8988T (cell line): ENCODE data around the gene WDFY1.
A peak's percentile ranks its signal among the peaks of the same experiment; 100 is the strongest.

Experiments
- DNase-seq: peaks from one replicate; pipeline ENCODE4 v3.0.0; 2011

Gene WDFY1

DNA sequence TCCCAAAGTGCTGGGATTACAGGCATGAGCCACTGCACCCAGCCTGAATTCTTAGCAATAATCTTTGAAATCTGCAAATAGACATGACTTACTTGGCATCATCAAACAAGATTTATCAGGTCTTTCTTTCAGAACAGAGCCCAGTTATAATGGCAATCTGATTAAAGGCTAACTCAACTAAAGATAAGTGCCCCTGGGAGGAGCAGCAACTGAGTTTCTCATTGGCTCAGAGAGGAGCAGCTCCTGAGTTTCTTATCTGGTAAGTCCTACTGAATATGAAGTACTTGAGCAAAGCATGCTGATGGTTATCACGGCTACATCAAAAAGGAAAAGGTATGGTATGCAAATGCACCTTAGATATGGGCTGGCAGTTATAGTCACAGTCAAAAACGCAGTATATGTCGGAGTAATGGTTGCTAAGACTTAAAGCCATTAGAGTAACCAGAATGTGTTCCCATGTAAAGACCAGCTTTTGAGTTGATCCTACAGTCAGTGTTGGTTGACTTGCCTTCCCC lies 92.8 kb downstream of the WDFY1 start:
- DNase-seq = no peak

DNA sequence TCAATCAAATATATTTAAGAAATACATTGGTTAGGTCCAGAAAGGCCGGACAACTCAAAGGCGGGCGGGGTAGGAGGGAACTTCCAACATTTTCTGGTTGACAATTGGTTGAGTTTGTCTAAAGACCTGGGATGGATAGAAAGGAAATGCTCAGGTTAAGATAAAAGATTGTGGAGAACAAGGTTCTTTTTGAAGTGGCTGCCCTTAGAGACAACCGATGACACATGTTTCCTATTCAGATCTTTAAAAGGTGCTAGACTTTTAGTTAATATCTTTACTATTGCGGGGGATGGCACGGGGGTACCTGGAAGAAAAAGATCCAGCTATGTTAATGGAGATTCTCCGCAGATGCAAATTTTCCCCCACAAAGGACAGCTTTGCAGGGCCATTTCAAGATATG lies 97.7 kb downstream of the WDFY1 start:
- no peak for DNase-seq

DNA sequence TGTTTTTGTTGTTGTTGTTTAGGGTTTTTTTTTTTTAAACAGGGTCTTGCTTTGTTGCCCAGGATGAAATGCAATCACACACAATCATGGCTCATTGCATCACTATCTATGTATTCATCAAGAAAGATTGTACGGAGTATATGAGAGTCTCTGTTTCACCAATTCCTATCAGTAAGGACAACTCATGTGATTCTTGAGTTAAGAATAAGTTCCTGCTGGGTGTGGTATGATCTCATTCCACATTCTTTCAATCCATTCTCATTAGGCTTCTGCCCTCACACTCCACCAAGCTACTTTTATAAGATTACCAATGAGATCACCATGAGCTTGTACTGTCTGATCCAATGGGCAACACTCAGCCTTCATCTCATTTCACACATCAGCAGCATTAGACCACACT lies 98.6 kb downstream of the WDFY1 start:
- no peak for DNase-seq

DNA sequence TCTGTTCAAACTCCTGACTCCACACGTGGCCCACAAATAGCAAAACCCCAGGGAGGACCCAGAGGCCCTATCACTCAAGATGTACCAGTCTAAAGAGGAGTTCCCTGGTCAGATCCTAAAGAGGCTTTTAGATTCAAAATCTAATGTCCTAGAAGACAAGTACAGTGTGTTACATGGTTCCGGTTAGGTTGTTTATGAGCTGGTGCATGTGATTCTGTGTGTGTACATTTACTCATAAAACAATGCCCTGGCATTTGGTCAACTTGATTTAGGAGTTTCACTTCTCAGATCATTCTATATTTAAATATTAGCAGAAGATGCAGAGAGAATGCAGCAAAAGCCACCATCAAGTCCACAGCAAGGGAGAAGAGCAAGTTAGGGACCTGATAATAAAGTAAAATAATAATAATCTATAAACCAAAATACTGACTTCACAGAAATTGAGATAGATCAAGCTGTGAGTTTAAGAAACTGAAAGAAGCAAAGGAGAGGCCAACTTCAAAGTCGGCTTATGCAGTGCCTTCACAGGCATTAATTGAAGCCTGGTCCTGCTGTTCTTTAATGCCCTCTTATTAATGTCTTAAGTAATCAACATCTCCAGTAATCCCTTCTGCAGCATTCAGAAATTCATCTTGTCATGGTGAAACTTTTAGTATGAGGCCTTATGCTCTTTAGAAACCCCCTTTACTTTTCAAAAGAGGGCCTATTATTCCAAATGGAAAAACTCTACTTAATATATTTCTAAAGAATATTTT lies 103.5 kb downstream of the WDFY1 start:
- DNase-seq = no peak

DNA sequence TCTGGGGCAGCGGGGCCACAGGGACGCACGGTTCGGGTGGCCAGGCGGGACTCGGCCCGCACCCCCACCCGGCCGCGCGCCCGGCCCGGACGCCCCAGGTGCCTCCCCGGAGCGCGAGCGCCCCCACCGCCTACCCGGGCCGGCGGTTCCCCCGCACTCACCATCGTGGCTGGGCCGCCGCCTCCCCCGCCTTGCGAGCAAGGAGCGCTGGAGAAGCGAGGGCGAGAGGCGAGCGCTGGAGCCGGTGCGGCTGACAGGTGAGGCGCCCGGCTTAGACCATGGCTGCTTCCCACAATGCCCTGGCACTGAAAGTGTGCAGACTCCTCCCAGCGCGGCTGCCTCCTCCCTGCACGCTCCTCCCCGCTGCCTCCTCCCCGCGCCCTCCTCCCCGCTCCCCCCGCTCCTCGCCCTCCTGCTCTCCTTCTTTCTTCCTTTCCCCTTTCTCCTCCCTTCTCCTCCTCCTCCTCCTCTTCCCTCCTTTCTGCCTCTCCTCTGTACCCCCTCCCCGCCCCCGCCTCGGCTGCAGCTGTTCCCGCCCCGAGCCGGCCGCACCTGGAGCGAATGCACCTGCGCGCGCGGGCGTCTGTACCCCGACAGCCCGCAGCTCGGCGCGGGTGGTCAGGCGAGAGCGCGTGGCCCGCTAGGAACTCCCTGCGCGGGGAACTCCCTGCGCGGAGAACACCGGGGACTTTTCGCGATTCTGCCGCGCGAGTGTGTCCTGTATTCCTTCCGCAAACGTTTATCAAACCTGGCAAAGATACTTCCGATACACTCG lies 107.7 kb downstream of the WDFY1 start, which contains the start of gene AP1S3:
TSS of gene AP1S3 (minus strand) at position 296 of the 775 bp plus-strand sequence. CDS start at position 164, 132 bp downstream.
- peak; percentile 94 for DNase-seq

DNA sequence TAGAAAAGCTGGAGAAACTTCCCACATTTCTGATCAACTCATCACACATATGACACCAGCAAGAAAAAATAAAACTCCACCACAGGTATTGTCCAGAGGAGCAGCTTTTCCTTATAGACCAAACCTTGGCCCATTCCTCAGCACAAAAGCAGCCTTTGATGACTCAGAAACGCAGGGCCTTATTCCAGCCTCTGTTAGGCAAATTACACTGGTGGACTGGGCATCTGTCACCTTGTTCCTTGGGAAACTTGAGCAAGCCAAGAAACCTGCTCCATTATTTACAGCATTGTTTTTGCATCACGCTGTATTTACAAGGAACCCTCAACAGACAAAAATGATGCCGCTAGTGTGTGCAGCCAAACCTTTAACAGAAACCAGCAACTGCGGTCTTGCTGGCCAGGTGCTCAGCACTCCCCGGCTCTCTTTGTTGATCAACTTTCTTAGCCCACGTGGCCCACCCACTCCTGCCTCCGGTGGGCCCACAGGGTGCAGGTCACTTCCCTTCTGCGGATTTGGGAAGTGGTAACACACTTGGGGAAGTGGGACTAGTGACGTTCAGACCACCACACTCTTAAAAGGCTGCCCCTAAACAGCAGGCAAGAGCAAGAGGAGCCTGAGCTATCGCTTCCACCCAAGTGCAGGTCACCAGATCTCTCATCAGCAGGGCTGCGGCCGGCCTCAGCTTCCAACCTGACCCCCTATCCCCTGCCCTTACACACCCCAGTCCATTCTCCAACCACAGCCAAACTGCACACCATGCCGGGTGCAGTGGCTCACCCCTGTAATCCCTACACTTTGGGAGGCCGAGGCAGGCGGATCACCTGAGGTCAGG lies 109.2 kb downstream of the WDFY1 start:
- DNase-seq = no peak

DNA sequence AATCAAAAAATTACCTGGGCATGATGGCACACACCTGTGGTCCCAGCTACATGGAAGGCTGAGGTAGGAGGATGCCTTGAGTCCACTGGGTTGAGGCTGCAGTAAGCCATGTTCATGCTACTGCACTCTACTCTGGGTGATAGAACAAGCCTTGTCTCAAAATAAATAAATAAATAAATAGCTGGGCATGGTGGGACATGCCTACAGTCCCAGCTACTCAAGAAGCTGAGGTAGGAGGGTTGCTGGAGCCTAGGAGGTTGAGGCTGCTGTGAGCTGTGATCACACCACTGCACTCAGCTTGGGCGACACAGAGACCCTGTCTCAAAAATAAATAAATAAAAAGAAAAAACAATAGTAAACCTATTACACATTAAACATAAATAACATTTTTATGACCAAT lies 110.7 kb downstream of the WDFY1 start:
- DNase-seq = no peak

DNA sequence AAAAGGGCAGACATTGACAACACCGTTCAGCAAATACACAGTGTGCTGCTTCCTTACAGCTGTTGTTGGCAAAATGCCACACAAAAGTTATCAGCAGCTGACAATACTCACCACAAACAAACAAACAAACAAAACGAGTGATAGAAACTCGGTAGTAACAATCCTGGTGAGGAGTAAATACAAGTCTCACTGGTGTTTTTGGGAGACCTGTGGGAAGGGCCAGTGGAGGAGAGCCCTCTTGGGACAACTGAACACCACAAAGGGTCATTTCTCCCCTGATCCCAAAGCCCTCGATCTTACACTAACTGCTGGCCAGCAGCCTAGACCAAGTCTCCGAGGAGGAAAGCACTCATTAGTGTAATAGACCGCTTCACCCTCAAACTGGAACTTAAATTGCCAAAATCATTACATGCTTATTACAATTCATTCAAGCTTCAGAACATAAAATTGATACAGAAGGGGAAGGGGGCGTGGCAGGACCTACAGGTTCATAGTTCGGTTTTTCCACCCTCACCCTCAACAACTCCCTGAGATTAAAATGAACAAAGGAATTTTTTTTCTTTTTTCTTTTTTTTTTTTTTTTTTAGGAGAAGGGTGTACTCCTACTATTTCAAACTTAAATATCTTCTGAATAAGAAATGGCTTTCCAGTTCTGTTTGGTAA lies 112.8 kb downstream of the WDFY1 start:
- DNase-seq = no peak

DNA sequence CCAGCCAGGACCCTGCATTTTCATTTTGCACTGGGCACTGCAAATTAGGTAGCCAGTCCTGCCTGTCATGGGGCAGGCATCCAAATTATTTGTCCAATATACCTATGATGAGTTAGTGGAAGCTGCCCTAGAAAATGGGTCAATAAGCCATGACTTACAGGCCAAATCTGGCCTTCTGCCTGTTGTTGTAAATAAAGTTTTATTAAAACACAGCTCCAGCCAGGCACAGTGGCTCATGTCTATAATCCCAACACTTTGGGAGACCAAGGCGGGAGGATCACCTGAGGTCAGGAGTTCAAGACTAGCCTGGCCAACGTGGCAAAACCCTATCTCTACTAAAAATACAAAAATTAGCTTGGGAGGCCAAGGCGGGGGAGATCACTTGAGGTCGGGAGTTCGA lies 116.0 kb downstream of the WDFY1 start:
- no peak for DNase-seq

DNA sequence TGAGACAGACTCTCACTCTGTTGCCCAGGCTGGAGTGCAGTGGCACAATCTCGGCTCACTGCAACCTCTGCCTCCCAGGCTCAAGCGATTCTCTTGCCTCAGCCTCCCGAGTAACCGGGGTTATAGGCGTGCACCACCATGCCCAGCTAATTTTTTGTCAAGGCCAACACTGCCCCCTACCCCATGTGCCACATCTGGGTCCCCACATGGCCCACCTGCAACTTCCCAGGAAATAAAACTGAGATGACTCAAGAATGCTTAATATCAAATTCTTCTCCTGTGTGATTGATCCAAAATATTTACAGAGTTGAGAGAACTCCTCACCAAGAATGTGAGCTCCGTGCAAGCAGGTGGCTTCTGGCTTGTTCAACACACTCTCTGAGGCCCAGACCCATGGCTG lies 116.8 kb downstream of the WDFY1 start:
- no peak for DNase-seq

DNA sequence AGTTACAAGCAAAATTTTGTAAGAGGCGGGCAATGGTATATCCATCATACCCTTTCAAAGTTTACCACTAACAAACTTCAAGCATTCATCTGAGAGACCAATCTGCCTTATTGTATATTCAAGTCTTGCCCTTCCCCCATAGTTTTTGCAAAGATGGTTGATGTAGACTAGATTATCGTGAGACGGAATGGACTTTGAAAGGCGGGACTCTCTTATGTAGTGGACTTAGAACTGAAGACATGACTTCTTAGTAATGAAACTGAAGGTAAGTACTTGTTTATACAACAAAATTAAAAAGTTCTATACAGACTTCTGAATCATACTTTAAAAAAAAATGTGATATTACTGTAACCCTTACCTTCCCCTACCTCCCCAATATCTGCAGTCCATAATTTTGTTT lies 118.1 kb downstream of the WDFY1 start:
- DNase-seq = no peak
